Measurements from ENCODE around the gene MED6. TPM values are rescaled to one million over a fixed set of nuclear protein-coding genes. Genes with fewer than 3 reads are reported as not detected.
A peak's percentile ranks its signal among the peaks of the same experiment; 100 is the strongest.

Gene MED6
- total and polyA plus RNA-seq, 2 of the 13 experiments (the other 11 are each of a cell fraction or from before 2014, with no cell fraction given) = 44.8 to 47.8 TPM

GRCh38 chr14:70622111-70622712, 21.8 kb upstream of the MED6 start (continued):
- TF ChIP-seq ZNF30 (CRISPR knock-in tag; IDR thresholded peaks at IDR 0.05) = no peak
- TF ChIP-seq MXI1 (IDR thresholded peaks at IDR 0.05; ENCODE audit: borderline replicate concordance, low read depth, low read length) = 0 out of 3 replicates have a peak, but pooled peaks have one; percentile 16
- no peak for TF ChIP-seq FLYWCH1 (CRISPR knock-in tag; IDR thresholded peaks at IDR 0.05)
- TF ChIP-seq STAG1 (CRISPR knock-in tag; IDR thresholded peaks at IDR 0.05) = peak; percentile 90
- peak; percentile 82 for TF ChIP-seq CTCF (CRISPR knock-in tag; IDR thresholded peaks at IDR 0.05)

GRCh38 chr14:70619708-70620107, 19.3 kb upstream of the MED6 start:
- TF ChIP-seq ZNF615 (CRISPR knock-in tag; IDR thresholded peaks at IDR 0.05; ENCODE audit: borderline replicate concordance) (no peak), MBD4 (IDR thresholded peaks at IDR 0.05; ENCODE audit: borderline replicate concordance, low read length) (no peak), MLXIP (CRISPR knock-in tag; IDR thresholded peaks at IDR 0.05; ENCODE audit: borderline replicate concordance) (no peak), ZNF543 (CRISPR knock-in tag; IDR thresholded peaks at IDR 0.05) (no peak), ZBTB46 (CRISPR knock-in tag; IDR thresholded peaks at IDR 0.05; ENCODE audit: borderline replicate concordance) (no peak)
- FAIRE-seq = no peak

More at GRCh38 chr14:70619708-70620107, 19.3 kb upstream of the MED6 start:
- Histone ChIP-seq H3K9ac (ENCODE audit: insufficient read depth, low read depth, low read length) (no peak overlapping the region), H3K4me2 (ENCODE audit: low read depth, low read length) (no peak overlapping the region), H3K27ac (ENCODE audit: extremely low read length, insufficient read depth, low read length) (no peak overlapping the region), H4K20me1 (ENCODE audit: insufficient read depth, low read length) (no peaks in the 10 kb centered on the region), H3K4me3 (replicated peaks in 1 of 3; ENCODE audit: insufficient read depth in 1 of 3, low read depth in 2 of 3, low read length in 3 of 3) (no peak overlapping the region), H3K4me1 (ENCODE audit: insufficient read depth, low read length) (no peaks in the 10 kb centered on the region), H2AFZ (ENCODE audit: low read length) (no peak overlapping the region), H3K79me2 (ENCODE audit: insufficient read depth, low read length) (no peaks in the 10 kb centered on the region), H3K9me3 (ENCODE audit: low read length) (no peaks in the 10 kb centered on the region), H3K27me3 (ENCODE audit: control insufficient read depth in 1 of 2, insufficient read depth in 2 of 2, low read length in 2 of 2) (0 out of 5 replicates have a peak, but pooled peaks cover 0 to 4% of the 10 kb centered on the region in 2 experiments), H3K36me3 (replicated peaks in 1 of 2; ENCODE audit: control insufficient read depth in 1 of 2, insufficient read depth in 2 of 2, low read length in 2 of 2) (no peaks in the 10 kb centered on the region)
- ChIA-PET CTCF (ENCODE audit: low intra/inter-chr PET ratio, low total read pairs) (no interaction called here), POLR2A (no interaction called here)
- intact Hi-C loops (cut with micrococcal nuclease; ENCODE audit: unreplicated experiment) = loop anchor here (5.0 kb wide), 1 partner anchor 353 kb away; no protein-coding TSS in a partner anchor
- DNase-seq (ENCODE audit: low spot score) (no peak), ATAC-seq (no peak)
- in situ Hi-C loops (cut with HindIII; ENCODE audit: extremely low pct_ligation_motif_present, low pct_unique_long_range_greater_than_20kb) = loop anchor here (5.0 to 25.0 kb wide), 2 partner anchors 203 to 343 kb away; no protein-coding TSS in a partner anchor
- BruUV-seq (replicated peaks) = no TSS peak

All from HepG2 (cell line).